ENCODE results near the gene SPEF1.

DNA sequence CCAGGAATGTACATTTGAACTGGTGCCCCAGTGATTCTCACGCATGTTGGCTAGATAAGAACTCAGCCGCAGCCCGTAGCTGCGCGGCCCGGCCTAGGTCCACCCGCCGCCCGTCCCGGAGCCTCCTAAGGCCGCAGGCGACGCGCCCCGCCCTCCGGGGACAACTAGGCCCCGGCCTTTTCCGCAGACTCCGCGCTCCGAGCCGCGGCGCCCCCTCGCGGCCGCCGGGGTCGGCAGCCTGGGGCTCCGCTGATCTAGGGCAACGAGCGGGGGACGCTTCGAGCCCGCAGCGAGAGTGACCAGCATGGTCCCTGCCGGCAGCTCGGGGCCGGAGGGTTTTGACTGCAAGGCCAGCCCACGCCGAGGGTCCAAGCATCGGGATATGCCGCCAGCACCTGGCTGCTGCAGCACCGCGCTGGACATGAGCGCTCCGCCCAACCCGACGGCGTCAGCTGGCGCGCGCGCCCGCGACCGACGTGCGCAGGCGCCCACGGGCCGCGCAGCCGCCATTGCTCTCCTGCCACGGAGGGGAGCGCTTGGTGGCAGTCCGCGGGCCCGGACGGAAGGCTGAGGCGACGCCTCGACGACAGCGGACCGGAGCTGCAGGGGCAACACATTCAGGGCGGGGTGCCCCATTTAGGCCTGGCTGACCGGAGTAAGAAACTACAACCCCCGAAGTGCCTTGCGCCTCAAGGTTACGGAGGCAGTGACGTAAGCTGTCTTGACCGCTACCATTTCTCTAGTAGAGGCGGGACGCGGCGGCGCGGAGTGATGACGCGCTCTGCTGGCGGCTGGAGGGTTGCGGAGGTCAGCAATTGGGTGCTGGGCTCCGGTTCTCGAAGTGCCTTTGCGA is 39.0 kb upstream of the SPEF1 start, which contains the start of gene AP5S1:
- TF ChIP-seq, protein P1, sequence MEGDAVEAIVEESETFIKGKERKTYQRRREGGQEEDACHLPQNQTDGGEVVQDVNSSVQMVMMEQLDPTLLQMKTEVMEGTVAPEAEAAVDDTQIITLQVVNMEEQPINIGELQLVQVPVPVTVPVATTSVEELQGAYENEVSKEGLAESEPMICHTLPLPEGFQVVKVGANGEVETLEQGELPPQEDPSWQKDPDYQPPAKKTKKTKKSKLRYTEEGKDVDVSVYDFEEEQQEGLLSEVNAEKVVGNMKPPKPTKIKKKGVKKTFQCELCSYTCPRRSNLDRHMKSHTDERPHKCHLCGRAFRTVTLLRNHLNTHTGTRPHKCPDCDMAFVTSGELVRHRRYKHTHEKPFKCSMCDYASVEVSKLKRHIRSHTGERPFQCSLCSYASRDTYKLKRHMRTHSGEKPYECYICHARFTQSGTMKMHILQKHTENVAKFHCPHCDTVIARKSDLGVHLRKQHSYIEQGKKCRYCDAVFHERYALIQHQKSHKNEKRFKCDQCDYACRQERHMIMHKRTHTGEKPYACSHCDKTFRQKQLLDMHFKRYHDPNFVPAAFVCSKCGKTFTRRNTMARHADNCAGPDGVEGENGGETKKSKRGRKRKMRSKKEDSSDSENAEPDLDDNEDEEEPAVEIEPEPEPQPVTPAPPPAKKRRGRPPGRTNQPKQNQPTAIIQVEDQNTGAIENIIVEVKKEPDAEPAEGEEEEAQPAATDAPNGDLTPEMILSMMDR (IDR thresholded peaks at IDR 0.05): peak; percentile 98 to 99 (median 99)
- TF ChIP-seq POLR2A (IDR thresholded peaks at IDR 0.05): peak; percentile 24
